Measurements from ENCODE around the gene SRPK1.

- TF ChIP-seq CTCF (IDR thresholded peaks at IDR 0.05) (no peak), POLR2A (IDR thresholded peaks at IDR 0.05) (no peak)
Measured at GRCh38 chr6:35935469-35935868, 14.6 kb upstream of the SRPK1 start.

Measured in uterus (tissue), 2 donors.